KMS-11 (cell line): ENCODE measurements around the gene FRAS1.

Experiments
- H2AFZ ChIP-seq: fragments of 200-600 bp; sonication (generic); 2 replicates; pipeline ENCODE4 v1.6.1; 2016; ENCODE audit warnings: antibody characterized with exemption, mixed run types, low read depth
- H3K27ac ChIP-seq: fragments of 200-600 bp; sonication (generic); 2 replicates; pipeline ENCODE4 v1.6.1; 2016; ENCODE audit warnings: mild to moderate bottlenecking, mixed run types
- H3K27me3 ChIP-seq: fragments of 200-600 bp; sonication (generic); 2 replicates; pipeline ENCODE4 v1.6.1; 2017; ENCODE audit warnings: mild to moderate bottlenecking, low read depth, mixed run types, moderate library complexity; ENCODE audit not compliant: insufficient read depth
- H3K36me3 ChIP-seq: fragments of 200-600 bp; sonication (generic); 2 replicates; pipeline ENCODE4 v1.6.1; 2017; ENCODE audit warnings: mild to moderate bottlenecking, mixed run types; ENCODE audit not compliant: insufficient read depth
- H3K4me1 ChIP-seq: fragments of 200-600 bp; sonication (generic); 2 replicates; pipeline ENCODE4 v1.6.1; 2016; ENCODE audit warnings: mild to moderate bottlenecking, low read depth, mixed run types; ENCODE audit not compliant: poor library complexity, severe bottlenecking
- H3K4me2 ChIP-seq: fragments of 200-600 bp; sonication (generic); 2 replicates; pipeline ENCODE4 v1.7.0; 2016; ENCODE audit warnings: mild to moderate bottlenecking, mixed run types
- H3K4me3 ChIP-seq: fragments of 200-600 bp; sonication (generic); IDR thresholded peaks from 2 replicates; pipeline ENCODE4 v1.6.1; 2017; ENCODE audit warnings: low read depth, low read length, mixed read lengths; ENCODE audit not compliant: insufficient read depth
- H3K79me2 ChIP-seq: fragments of 200-600 bp; sonication (generic); 2 replicates; pipeline ENCODE4 v1.6.1; 2016; ENCODE audit warnings: low read depth, mixed run types; ENCODE audit not compliant: insufficient read depth
- H3K9ac ChIP-seq: fragments of 200-600 bp; sonication (generic); 2 replicates; pipeline ENCODE4 v1.6.1; 2016; ENCODE audit warnings: mild to moderate bottlenecking, mixed run types
- H4K20me1 ChIP-seq: fragments of 200-600 bp; sonication (generic); 2 replicates; pipeline ENCODE4 v1.6.1; 2016; ENCODE audit warnings: mild to moderate bottlenecking, mixed run types; ENCODE audit not compliant: insufficient read depth
- CTCF ChIP-seq: fragments of 200-600 bp; sonication (generic); conservative IDR thresholded peaks from 2 replicates; pipeline ENCODE4 v1.6.1; 2017; ENCODE audit warnings: low read depth, mild to moderate bottlenecking, antibody characterized with exemption, low read length, moderate library complexity, mixed read lengths

FRAS1 gene

DNA sequence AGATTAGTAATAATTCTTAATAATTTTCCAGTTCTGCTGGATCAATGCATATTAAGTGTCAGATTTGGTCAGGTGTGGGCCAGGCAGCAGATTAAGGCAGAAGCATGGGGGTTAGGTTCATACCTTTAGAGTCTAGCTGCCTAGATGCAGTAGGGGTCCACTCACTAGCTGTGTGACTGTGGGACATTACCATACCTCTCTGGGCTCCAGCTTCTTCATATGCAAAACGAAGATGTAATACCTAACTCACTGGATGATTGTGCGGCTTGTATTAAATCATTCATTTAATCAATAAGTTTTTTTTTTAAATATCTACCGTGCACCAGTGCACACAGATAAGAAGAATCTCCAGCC lies 495.9 kb downstream of the FRAS1 start:
- no peak for TF ChIP-seq CTCF
- Histone ChIP-seq H3K4me3 (no peak overlapping the region), H3K36me3 (no peaks in the 10 kb centered on the region), H3K9ac (no peak overlapping the region), H3K27me3 (no peaks in the 10 kb centered on the region; the same call in 1 of the 2 replicates), H3K4me2 (no peak overlapping the region), H3K4me1 (no peaks in the 10 kb centered on the region), H2AFZ (no peak overlapping the region), H3K27ac (no peak overlapping the region), H3K79me2 (no peaks in the 10 kb centered on the region), H4K20me1 (no peaks in the 10 kb centered on the region)

DNA sequence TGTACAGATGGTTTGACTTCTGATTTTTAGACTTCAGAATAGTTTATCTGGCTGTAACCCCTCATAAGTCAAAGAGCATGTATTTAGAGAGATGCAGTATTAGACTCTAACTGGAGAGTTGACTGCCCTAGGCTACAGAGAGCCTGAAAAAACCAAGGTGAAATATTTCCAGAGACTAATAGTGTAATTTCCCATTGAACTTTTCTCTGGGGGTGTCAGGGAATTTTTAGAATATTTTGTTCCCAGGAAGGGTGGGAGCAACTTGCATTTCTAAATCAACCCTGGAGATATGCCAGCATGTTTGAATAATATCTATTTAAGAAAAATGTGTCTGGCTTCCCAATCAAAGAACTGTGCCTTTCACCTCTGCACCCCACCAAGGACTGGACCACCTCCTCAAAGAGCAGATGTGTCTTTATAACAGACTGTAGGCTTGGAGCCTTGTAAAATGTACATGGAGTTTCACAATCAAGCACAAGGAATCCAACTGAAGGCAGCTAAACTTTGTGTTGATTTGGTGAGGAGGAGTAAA lies 496.5 kb downstream of the FRAS1 start:
- Histone ChIP-seq H3K4me1 (no peaks in the 10 kb centered on the region), H4K20me1 (no peaks in the 10 kb centered on the region), H3K27me3 (no peaks in the 10 kb centered on the region; the same call in 1 of the 2 replicates), H3K4me3 (no peak overlapping the region), H3K36me3 (no peaks in the 10 kb centered on the region), H3K9ac (no peak overlapping the region), H3K4me2 (no peak overlapping the region), H2AFZ (no peak overlapping the region), H3K27ac (no peak overlapping the region), H3K79me2 (no peaks in the 10 kb centered on the region)
- TF ChIP-seq CTCF: no peak

DNA sequence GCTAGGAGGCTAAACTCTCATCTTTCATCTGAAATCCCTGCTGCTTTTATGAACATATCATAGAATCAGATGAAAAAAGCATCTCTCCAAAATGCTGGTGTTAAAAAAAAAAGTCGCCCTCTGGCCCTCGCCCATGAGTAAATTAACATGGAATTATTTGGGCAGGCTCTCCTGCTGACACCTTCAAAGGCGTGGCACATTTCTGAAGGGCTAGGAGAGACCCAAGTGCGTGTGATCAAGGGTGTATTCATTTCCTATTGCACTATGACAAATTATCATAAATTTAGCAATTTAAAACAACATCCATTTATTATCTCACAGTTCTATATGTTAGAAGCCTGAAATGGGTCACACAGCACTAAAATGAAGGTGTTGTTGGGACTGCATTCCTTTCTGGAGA lies 499.5 kb downstream of the FRAS1 start:
- Histone ChIP-seq H3K4me1 (no peaks in the 10 kb centered on the region), H3K9ac (no peak overlapping the region), H3K79me2 (no peaks in the 10 kb centered on the region), H3K36me3 (no peaks in the 10 kb centered on the region), H3K4me2 (no peak overlapping the region), H4K20me1 (no peaks in the 10 kb centered on the region), H3K4me3 (no peak overlapping the region), H3K27me3 (no peaks in the 10 kb centered on the region), H2AFZ (no peak overlapping the region), H3K27ac (no peak overlapping the region)
- no peak for TF ChIP-seq CTCF

DNA sequence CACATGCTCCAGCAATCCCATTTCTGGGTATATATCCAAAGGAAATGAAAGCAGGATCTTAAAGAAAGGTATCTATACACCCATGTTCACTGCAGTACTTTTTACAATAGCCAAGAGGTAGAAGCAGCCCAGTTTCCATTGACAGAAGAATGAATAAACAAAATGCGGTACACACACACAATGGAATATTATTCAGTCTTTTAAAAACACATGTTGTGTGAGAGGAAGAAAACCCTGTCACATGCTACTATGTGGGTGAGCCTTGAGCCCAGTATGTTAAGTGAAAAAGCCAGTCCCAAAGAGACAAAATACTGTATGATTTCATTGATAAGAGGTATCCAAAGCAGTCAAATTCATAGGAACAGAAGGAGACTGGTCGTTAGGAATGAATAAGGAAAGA lies 500.7 kb downstream of the FRAS1 start:
- H3K4me3 ChIP-seq: no peak overlapping the region
- H4K20me1 ChIP-seq: no peaks in the 10 kb centered on the region
- no peak overlapping the region for H3K4me2 ChIP-seq
- no peak overlapping the region for H3K27ac ChIP-seq
- no peak overlapping the region for H2AFZ ChIP-seq
- no peaks in the 10 kb centered on the region for H3K27me3 ChIP-seq
- no peaks in the 10 kb centered on the region for H3K36me3 ChIP-seq
- no peaks in the 10 kb centered on the region for H3K4me1 ChIP-seq
- H3K79me2 ChIP-seq: no peaks in the 10 kb centered on the region
- H3K9ac ChIP-seq: no peak overlapping the region
- no peak for TF ChIP-seq CTCF
